Tibial nerve (tissue), 4 donors: ENCODE data around the gene DISP2. TPM values are rescaled to one million over a fixed set of nuclear protein-coding genes. Genes with fewer than 3 reads are reported as not detected.
A peak's percentile ranks its signal among the peaks of the same experiment; 100 is the strongest.

Experiments
- DNase-seq, 2 donors: peaks; one replicate each; pipeline ENCODE4 v3.0.0-alpha.2; 2019; ENCODE audit warnings: low spot score in 2 of 2
- H3K27ac ChIP-seq, 4 donors: fragments of 200-600 bp; sonication (generic) in 3 of 4; one replicate each; pipeline ENCODE4 v1.5.1; 2017 to 2019; ENCODE audit warnings: mild to moderate bottlenecking in 1 of 4
- H3K27me3 ChIP-seq, 2 donors: fragments of 200-600 bp; sonication (generic) in 1 of 2; one replicate each; pipeline versions ENCODE4 v1.5.1 to v1.6.0; 2017 to 2019
- H3K36me3 ChIP-seq, 3 donors: fragments of 200-600 bp; sonication (generic); one replicate each; pipeline ENCODE4 v1.5.1; 2018 to 2019
- H3K4me1 ChIP-seq, 4 donors: fragments of 200-600 bp; sonication (generic) in 3 of 4; one replicate each; pipeline ENCODE4 v1.5.1; 2017 to 2019
- H3K4me3 ChIP-seq, 4 donors: fragments of 200-600 bp; sonication (generic) in 3 of 4; one replicate each; pipeline ENCODE4 v1.5.1; 2017 to 2019; ENCODE audit warnings: mild to moderate bottlenecking in 1 of 4, moderate library complexity in 1 of 4
- H3K9me3 ChIP-seq, 4 donors: fragments of 200-600 bp; sonication (generic) in 3 of 4; one replicate each; pipeline ENCODE4 v1.5.1; 2017 to 2019
- EP300 ChIP-seq, 2 donors: sonication (generic); formaldehyde crosslinking; IDR thresholded peaks; one replicate each; pipeline ENCODE4 v1.6.1; 2017; ENCODE audit warnings: antibody characterized with exemption in 2 of 2, mild to moderate bottlenecking in 1 of 2
- POLR2A ChIP-seq, 2 donors: fragments of 450-650 bp; IDR thresholded peaks; one replicate each; pipeline ENCODE4 v1.6.1; 2017; ENCODE audit warnings: antibody characterized with exemption in 2 of 2, mild to moderate bottlenecking in 2 of 2, moderate library complexity in 2 of 2
- WGBS, 2 donors: methylation state at CpG; one replicate each; pipeline ENCODE4 v1.1.5; 2018; 5-methylcytosine and 5-hydroxymethylcytosine counted together
- total RNA-seq, 4 donors: library from RNA; depleted of rRNA; stranded (reverse); fragments of >200 nt; gene quantifications; one replicate each; pipeline ENCODE4 v1.1.0, GENCODE V29; 2016
- TF ChIP-seq, protein P1 (sequence below), 5 experiments: fragments of 200-600 bp in 3 of 5; fragments of 450-650 bp in 2 of 5; sonication (generic) in 3 of 5; IDR thresholded peaks; one replicate each; pipeline ENCODE4 v1.5.1; 2016 to 2019; ENCODE audit warnings: antibody characterized with exemption in 5 of 5, mild to moderate bottlenecking in 3 of 5, moderate library complexity in 2 of 5

The DISP2 gene
- total RNA-seq, 4 donors from 2014 or later, result under 0.01 to 0.22 (median 0.10) TPM

DNA sequence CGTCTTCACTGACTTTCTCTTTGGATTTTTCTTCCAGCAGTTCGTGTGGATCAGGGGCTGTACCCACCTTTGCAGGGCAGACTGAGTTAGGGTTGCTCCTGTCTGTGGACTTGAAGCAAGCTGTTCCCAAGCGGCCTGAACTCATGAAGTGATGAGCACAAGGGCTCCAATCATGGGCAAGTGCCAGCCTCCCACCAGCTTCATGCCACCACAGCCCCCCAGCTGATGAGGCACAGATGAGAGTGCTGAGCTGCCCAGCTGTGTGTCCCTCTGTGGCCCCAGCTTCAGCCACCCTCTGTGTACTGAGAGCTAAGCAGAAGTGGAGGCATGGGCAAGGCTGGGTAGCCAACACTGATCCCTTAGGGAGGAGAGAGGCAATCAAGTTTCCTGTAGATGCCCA lies 47.0 kb upstream of the DISP2 start:
- DNase-seq, result no peak
- peaks cover 0 to 5% of the 10 kb centered on the region in 2 donors for H3K27me3 ChIP-seq
- TF ChIP-seq, protein P1, sequence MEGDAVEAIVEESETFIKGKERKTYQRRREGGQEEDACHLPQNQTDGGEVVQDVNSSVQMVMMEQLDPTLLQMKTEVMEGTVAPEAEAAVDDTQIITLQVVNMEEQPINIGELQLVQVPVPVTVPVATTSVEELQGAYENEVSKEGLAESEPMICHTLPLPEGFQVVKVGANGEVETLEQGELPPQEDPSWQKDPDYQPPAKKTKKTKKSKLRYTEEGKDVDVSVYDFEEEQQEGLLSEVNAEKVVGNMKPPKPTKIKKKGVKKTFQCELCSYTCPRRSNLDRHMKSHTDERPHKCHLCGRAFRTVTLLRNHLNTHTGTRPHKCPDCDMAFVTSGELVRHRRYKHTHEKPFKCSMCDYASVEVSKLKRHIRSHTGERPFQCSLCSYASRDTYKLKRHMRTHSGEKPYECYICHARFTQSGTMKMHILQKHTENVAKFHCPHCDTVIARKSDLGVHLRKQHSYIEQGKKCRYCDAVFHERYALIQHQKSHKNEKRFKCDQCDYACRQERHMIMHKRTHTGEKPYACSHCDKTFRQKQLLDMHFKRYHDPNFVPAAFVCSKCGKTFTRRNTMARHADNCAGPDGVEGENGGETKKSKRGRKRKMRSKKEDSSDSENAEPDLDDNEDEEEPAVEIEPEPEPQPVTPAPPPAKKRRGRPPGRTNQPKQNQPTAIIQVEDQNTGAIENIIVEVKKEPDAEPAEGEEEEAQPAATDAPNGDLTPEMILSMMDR (IDR thresholded peaks at IDR 0.05), result no peak
- TF ChIP-seq POLR2A (IDR thresholded peaks at IDR 0.05) (no peak), EP300 (IDR thresholded peaks at IDR 0.05) (no peak)
- no peak overlapping the region for H3K4me3 ChIP-seq
- no peak overlapping the region for H3K27ac ChIP-seq
- 56 to 65% methylated on average over 3 of the region's 3 CpGs for WGBS, 2 donors
- peaks cover 0 to 8% (median 0%) of the 10 kb centered on the region in 4 donors for H3K4me1 ChIP-seq
- no peaks in the 10 kb centered on the region for H3K9me3 ChIP-seq
- H3K36me3 ChIP-seq, result no peaks in the 10 kb centered on the region

DNA sequence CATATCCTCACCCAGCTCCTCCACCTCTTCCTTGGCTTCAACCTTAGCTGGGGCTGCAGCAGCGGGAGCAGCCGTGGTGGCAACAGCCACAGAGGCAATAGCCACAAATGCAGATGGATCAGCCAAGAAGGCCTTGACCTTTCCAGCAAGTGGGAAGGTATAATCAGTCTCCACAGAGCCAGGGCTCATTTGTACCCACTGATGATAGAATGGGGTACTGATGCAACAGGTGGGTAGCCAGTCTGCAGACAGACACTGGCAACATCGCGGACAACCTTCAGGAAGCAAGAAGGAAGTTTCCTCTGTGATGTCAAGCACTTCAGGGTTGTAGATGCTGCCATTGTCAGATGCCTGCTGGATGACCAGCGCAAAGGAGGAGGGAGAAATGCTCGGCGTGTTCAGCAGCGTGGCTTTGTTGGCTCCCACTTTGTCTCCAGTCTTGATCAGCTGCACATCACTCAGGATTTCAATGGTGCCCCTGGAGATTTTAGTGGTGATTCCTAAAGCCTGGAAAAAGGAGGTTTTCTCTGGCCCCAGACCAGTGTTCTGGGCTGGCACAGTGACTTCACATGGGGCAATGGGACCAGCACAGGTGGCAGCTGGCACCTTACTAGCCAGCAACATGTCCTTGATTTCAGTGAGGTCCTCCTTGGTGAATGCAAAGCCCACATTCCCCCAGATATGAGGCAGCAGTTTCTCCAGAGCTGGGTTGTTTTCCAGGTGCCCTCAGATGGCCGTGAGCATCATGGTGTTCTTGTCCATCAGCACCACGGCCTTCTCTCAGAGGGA lies 45.5 kb upstream of the DISP2 start:
- Histone ChIP-seq H3K9me3 (no peaks in the 10 kb centered on the region), H3K27me3 (peaks cover 0 to 5% of the 10 kb centered on the region in 2 donors), H3K36me3 (no peaks in the 10 kb centered on the region), H3K4me3 (no peak overlapping the region), H3K4me1 (peaks cover 0 to 8% (median 0%) of the 10 kb centered on the region in 4 donors), H3K27ac (no peak overlapping the region)
- DNase-seq, result no peak
- 78 to 90% methylated on average over 10 of the region's 10 CpGs for WGBS, 2 donors
- TF ChIP-seq, protein P1 (IDR thresholded peaks at IDR 0.05), result no peak
- TF ChIP-seq POLR2A (IDR thresholded peaks at IDR 0.05) (no peak), EP300 (IDR thresholded peaks at IDR 0.05) (no peak)

DNA sequence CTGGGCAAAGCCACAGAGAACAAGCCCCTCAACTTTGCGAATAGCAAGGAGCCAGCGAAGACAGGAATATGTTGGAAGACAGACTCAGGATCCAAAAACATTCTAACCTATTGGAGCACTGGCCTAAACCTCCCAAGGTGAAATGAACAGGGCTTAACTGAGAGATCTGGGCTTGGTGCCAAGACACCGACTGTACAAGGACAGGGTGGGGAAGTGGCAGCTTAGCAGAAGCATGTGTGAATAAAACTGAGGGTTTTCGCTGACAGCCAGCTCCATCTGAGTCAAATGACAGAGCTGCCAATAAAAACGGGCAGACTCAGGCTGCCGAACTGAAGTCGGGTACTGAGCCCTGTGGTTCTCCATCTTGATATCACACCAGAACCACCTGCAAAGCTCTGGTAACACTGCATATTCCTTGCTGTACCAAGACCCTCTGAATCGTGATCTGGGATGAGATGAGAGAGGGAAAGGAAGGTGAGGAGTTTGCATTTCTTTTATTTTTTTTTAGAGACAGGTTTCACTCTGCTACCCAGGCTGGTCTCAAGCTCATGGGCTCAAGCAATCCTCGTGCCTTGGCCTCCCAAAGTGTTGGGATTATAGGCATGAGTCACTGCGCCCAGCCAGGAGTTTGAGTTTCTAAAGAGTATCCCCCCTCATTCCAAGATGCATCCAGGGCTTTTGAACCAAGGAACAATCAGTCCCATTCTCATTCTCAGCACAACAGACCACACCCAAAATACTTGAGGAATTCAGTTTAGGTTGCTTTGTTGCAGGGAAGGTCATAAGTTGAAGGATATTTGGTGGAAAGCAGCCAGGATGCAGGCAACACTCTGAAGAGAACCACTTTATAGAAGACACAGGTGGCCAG lies 44.3 kb upstream of the DISP2 start:
- no peak overlapping the region for H3K27ac ChIP-seq
- TF ChIP-seq POLR2A (IDR thresholded peaks at IDR 0.05), result no peak
- TF ChIP-seq EP300 (IDR thresholded peaks at IDR 0.05), result no peak
- TF ChIP-seq, protein P1 (IDR thresholded peaks at IDR 0.05), result no peak
- H3K27me3 ChIP-seq, result peaks cover 0 to 5% of the 10 kb centered on the region in 2 donors
- H3K36me3 ChIP-seq, result no peaks in the 10 kb centered on the region
- peak in 1 of 2 donors; percentile 64 for DNase-seq
- no peaks in the 10 kb centered on the region for H3K9me3 ChIP-seq
- H3K4me3 ChIP-seq, result no peak overlapping the region
- H3K4me1 ChIP-seq, result peaks cover 0 to 8% (median 0%) of the 10 kb centered on the region in 4 donors
- 40 to 42% methylated on average over 10 of the region's 10 CpGs for WGBS, 2 donors

DNA sequence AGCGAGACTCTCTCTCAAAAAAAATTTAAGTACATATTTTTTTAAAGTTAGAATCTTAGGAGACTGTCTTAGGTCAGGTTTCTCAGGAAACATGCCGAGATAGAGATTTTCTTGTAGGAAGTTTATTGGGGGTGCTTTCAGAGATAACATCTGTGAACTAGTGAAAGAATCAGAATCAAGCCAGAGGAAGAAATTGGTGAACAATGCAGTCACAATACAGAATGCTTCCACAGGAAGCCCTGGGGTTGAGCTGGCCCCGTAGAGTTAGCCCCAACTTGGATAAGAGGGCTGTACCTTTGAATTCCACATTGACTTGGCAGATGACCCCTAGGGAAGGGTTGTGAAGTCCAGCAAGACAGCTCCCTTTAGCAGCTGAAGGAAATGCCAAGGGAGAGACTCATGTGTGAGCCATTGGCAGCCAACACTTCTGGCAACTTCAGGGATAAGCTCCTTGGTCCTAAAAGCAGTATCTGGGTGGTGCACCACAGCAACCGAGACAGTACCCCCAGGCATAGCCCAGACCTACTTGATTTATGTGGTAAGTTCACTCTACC lies 43.2 kb upstream of the DISP2 start:
- no peak overlapping the region for H3K4me3 ChIP-seq
- H3K36me3 ChIP-seq, result no peaks in the 10 kb centered on the region
- peaks cover 0 to 5% of the 10 kb centered on the region in 2 donors for H3K27me3 ChIP-seq
- no peak overlapping the region for H3K27ac ChIP-seq
- TF ChIP-seq EP300 (IDR thresholded peaks at IDR 0.05) (no peak), POLR2A (IDR thresholded peaks at IDR 0.05) (no peak)
- TF ChIP-seq, protein P1 (IDR thresholded peaks at IDR 0.05), result no peak
- peaks cover 0 to 8% (median 0%) of the 10 kb centered on the region in 4 donors for H3K4me1 ChIP-seq
- no peak for DNase-seq
- H3K9me3 ChIP-seq, result no peaks in the 10 kb centered on the region
- WGBS, 2 donors, result 74 to 78% methylated on average over 4 of the region's 4 CpGs
